Panc1 (cell line): ENCODE data around the gene MED12. TPM values are rescaled to one million over a fixed set of nuclear protein-coding genes. Genes with fewer than 3 reads are reported as not detected.

Source experiments
- ATAC-seq: fragments of 200-7000 bp; cut with Tn5 transposase; 2 replicates; pipeline ENCODE4 v1.9.1; 2020; ENCODE audit warnings: mild to moderate bottlenecking, moderate library complexity
- BruUV-seq: library from RNA; stranded (reverse); fragments of 400-500 nt; replicated peaks from 2 replicates; lab custom pipeline; 2021; lab: Mats Ljungman, UMichigan
- CTCF ChIA-PET: fragments of 300-600 bp; sonication (Branson Sonifier 250); formaldehyde crosslinking; loops from one replicate; lab custom pipeline; 2022; ENCODE audit warnings: antibody characterized with exemption; lab: Charles Lee
- POLR2A ChIA-PET: fragments of 300-600 bp; sonication (Branson Sonifier 250); formaldehyde crosslinking; loops from one replicate; lab custom pipeline; 2022; ENCODE audit warnings: antibody characterized with exemption; lab: Charles Lee
- DNase-seq: peaks from one replicate; pipeline ENCODE4 v3.0.0-alpha.2; 2010; ENCODE audit warnings: low read depth, low spot score
- H3K27ac ChIP-seq: 2 replicates; pipeline ENCODE4 v1.5.1; 2011; ENCODE audit warnings: mild to moderate bottlenecking, low read length, inconsistent platforms
- H3K27me3 ChIP-seq: fragments of 200-500 bp; sonication (Bioruptor generic); 2 replicates; pipeline ENCODE4 v1.6.0; 2014; ENCODE audit warnings: low read length, inconsistent platforms; ENCODE audit not compliant: control insufficient read depth, insufficient read depth
- H3K36me3 ChIP-seq: fragments of 200-500 bp; sonication (Bioruptor generic); 2 replicates; pipeline ENCODE4 v1.5.1; 2014; ENCODE audit warnings: inconsistent platforms, mild to moderate bottlenecking, low read length, moderate library complexity; ENCODE audit not compliant: control insufficient read depth, insufficient read depth
- H3K4me1 ChIP-seq: 2 replicates; pipeline ENCODE4 v1.5.1; 2011; ENCODE audit warnings: inconsistent platforms, mild to moderate bottlenecking, low read length, moderate library complexity; ENCODE audit not compliant: control insufficient read depth, insufficient read depth
- H3K4me3 ChIP-seq, 2 experiments: 2 replicates each; pipeline ENCODE4 v1.5.1; 2011 to 2012; ENCODE audit warnings: low read depth in 2 of 2, low read length in 2 of 2, mild to moderate bottlenecking in 2 of 2, inconsistent platforms in 1 of 2, moderate library complexity in 1 of 2
- H3K9me3 ChIP-seq: fragments of 200-500 bp; sonication (Bioruptor generic); 2 replicates; pipeline ENCODE4 v1.5.1; 2014; ENCODE audit warnings: low read depth, mild to moderate bottlenecking, inconsistent platforms, low read length, moderate library complexity; ENCODE audit not compliant: control insufficient read depth, insufficient read depth
- POLR2AphosphoS5 ChIP-seq: IDR thresholded peaks from 2 replicates; pipeline ENCODE4 v1.6.1; 2012; ENCODE audit warnings: mild to moderate bottlenecking, low read depth, low read length, moderate library complexity
- SIN3A ChIP-seq: IDR thresholded peaks from 2 replicates; pipeline ENCODE4 v1.6.1; 2012; ENCODE audit warnings: low read depth, mild to moderate bottlenecking, low read length, moderate library complexity, borderline replicate concordance; ENCODE audit not compliant: insufficient read depth
- TCF7L2 ChIP-seq: IDR thresholded peaks from 2 replicates; pipeline ENCODE4 v1.6.1; 2011; ENCODE audit warnings: mild to moderate bottlenecking, low read depth, low read length, inconsistent platforms
- in situ Hi-C: cut with HindIII; loops from 2 replicates; pipeline ENCODE4 v1.10.0; 2016; ENCODE audit warnings: low sequenced_read_pairs, low pct_unique_long_range_greater_than_20kb
- intact Hi-C: fragments of 100-400 bp; cut with micrococcal nuclease; formaldehyde crosslinking; loops from one replicate; pipeline ENCODE4 v1.10.0; 2022; ENCODE audit not compliant: unreplicated experiment
- total RNA-seq: library from RNA; stranded (reverse); gene quantifications from one replicate; pipeline ENCODE4 v1.2.1, GENCODE V29; 2021; ENCODE audit not compliant: unreplicated experiment

The MED12 gene
- total RNA-seq, 1 experiment from 2014 or later: 42.0 TPM

GRCh38 chrX:71191248-71191647 lies 72.9 kb downstream of the MED12 start:
- in situ Hi-C loops (no loop called here), intact Hi-C loops (no loop called here)
- H3K4me1 ChIP-seq: no peaks in the 10 kb centered on the region
- no peak for ATAC-seq
- H3K27me3 ChIP-seq: no peaks in the 10 kb centered on the region
- DNase-seq: no peak
- H3K9me3 ChIP-seq: no peaks in the 10 kb centered on the region
- TF ChIP-seq TCF7L2: no peak
- no peak for TF ChIP-seq SIN3A
- no peak for TF ChIP-seq POLR2AphosphoS5
- POLR2A ChIA-PET: interaction anchor here (0.7 kb wide), 1 partner anchor 28 kb away, joined by 4 read pairs; no protein-coding TSS in a partner anchor
- H3K4me3 ChIP-seq: no peak overlapping the region
- no TSS peak for BruUV-seq
- CTCF ChIA-PET: no interaction called here
- H3K27ac ChIP-seq: no peak overlapping the region
- no peaks in the 10 kb centered on the region for H3K36me3 ChIP-seq

Other genes with a start within 250 kb of the MED12 start
- gene TEX11, start 209.9 kb upstream of the MED12 start, total RNA-seq: not detected
- gene SLC7A3, start 187.5 kb upstream of the MED12 start, total RNA-seq: 0.15 TPM
- 117 TPM for gene SNX12, start 50.3 kb upstream of the MED12 start, total RNA-seq
- gene FOXO4, start 22.7 kb upstream of the MED12 start, total RNA-seq: 2.9 TPM
- not detected for gene CXorf65, start 11.9 kb upstream of the MED12 start, total RNA-seq
- gene IL2RG, start 7.0 kb upstream of the MED12 start, total RNA-seq: 0.28 TPM
- 0.28 TPM for gene NLGN3, start 26.2 kb downstream of the MED12 start, total RNA-seq
- 0.28 TPM for gene GJB1, start 104.6 kb downstream of the MED12 start, total RNA-seq
- 40.2 TPM for gene ZMYM3, start 135.5 kb downstream of the MED12 start, total RNA-seq
- 527 TPM for gene NONO, start 165.0 kb downstream of the MED12 start, total RNA-seq
- 1.4 TPM for gene ITGB1BP2, start 183.2 kb downstream of the MED12 start, total RNA-seq
- 38.3 TPM for gene TAF1, start 247.8 kb downstream of the MED12 start, total RNA-seq